Peyer's patch (tissue), 4 donors: ENCODE measurements around the gene CWC27.

Source experiments
- POLR2A ChIP-seq, 2 donors: fragments of 450-650 bp; IDR thresholded peaks; one replicate each; pipeline ENCODE4 v1.5.1; 2017; ENCODE audit warnings: antibody characterized with exemption in 2 of 2, mild to moderate bottlenecking in 2 of 2, moderate library complexity in 2 of 2
- TF ChIP-seq, protein P1 (sequence below), 6 experiments: fragments of 450-650 bp in 4 of 6; fragments of 200-600 bp in 2 of 6; sonication (generic) in 1 of 6; IDR thresholded peaks; one replicate each; pipeline ENCODE4 v1.5.1; 2017 to 2019; ENCODE audit warnings: antibody characterized with exemption in 6 of 6, mild to moderate bottlenecking in 3 of 6, moderate library complexity in 1 of 6

DNA sequence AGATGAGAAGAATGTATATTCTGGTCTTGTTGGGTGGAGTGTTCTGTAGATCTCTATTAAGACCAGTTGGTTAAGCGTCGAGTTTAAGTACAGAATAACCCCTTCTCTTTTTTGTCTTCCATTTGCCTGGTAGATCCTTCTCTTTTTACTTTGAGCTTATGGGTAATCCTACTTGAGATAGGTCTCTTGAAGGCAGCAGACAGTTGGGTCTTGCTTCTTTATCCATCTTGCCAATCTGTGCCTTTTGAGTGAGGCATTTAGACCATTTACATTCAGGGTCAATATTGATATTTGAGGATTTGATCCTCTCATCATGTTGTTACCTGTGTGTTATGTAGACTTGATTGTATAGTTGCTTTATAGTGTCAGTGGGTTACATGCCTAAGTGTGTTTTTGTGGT, 152.7 kb downstream of the CWC27 start:
- TF ChIP-seq, protein P1, sequence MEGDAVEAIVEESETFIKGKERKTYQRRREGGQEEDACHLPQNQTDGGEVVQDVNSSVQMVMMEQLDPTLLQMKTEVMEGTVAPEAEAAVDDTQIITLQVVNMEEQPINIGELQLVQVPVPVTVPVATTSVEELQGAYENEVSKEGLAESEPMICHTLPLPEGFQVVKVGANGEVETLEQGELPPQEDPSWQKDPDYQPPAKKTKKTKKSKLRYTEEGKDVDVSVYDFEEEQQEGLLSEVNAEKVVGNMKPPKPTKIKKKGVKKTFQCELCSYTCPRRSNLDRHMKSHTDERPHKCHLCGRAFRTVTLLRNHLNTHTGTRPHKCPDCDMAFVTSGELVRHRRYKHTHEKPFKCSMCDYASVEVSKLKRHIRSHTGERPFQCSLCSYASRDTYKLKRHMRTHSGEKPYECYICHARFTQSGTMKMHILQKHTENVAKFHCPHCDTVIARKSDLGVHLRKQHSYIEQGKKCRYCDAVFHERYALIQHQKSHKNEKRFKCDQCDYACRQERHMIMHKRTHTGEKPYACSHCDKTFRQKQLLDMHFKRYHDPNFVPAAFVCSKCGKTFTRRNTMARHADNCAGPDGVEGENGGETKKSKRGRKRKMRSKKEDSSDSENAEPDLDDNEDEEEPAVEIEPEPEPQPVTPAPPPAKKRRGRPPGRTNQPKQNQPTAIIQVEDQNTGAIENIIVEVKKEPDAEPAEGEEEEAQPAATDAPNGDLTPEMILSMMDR (IDR thresholded peaks at IDR 0.05), result no peak
- no peak for TF ChIP-seq POLR2A (IDR thresholded peaks at IDR 0.05)
